ENCODE data around the gene TNFRSF14. TPM values are rescaled to one million over a fixed set of nuclear protein-coding genes. Genes with fewer than 3 reads are reported as not detected.

Gene TNFRSF14
- total RNA-seq, 3 donors from 2014 or later (not counting 1 experiment from before 2014, with no cell fraction given), result 228 to 266 (median 262) TPM

DNA sequence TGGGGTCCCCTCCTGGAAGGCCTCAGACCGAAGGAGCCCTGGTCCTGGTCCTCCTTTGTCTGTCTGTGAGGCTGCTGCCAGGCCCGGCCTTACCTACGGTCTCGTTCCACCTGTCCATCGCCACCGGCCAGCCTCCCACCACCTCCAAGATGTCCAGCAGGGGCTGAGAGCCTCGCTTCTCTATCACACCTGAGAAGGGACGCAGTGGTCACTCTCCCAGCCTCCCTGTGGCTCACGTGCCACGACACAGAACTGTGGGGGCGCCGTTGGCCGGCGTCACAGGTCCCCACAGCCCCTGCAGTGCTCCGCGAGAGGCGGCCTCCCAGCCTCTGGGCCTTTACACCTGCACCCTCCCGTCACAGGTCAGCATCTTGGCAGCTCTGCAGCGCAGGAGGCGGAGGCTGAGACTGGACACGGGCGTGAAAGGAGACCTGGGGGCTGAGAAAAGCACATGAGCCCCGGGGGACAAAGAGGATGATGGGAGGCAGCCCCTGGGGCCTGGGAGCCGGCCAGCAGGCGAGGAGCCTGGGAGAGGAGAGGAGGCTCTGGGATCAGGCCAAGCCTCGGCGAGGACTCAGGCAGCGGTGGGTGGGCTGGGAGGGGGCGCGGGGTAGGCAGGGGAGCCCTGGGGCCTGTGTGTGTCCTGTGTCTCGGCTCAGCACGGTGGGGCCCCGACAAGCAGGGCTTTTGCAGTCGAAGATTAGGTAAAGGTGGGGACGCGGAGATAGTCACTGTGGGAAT, 50.9 kb downstream of the TNFRSF14 start:
- TF ChIP-seq, protein P1, sequence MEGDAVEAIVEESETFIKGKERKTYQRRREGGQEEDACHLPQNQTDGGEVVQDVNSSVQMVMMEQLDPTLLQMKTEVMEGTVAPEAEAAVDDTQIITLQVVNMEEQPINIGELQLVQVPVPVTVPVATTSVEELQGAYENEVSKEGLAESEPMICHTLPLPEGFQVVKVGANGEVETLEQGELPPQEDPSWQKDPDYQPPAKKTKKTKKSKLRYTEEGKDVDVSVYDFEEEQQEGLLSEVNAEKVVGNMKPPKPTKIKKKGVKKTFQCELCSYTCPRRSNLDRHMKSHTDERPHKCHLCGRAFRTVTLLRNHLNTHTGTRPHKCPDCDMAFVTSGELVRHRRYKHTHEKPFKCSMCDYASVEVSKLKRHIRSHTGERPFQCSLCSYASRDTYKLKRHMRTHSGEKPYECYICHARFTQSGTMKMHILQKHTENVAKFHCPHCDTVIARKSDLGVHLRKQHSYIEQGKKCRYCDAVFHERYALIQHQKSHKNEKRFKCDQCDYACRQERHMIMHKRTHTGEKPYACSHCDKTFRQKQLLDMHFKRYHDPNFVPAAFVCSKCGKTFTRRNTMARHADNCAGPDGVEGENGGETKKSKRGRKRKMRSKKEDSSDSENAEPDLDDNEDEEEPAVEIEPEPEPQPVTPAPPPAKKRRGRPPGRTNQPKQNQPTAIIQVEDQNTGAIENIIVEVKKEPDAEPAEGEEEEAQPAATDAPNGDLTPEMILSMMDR (IDR thresholded peaks at IDR 0.05), result no peak
- peaks cover 7 to 8% of the 10 kb centered on the region in 2 donors for H3K27me3 Mint-ChIP-seq (ENCODE audit: low read depth in 2 of 2)
- H3K27ac Mint-ChIP-seq, result no peak overlapping the region
- Histone ChIP-seq H3K36me3 (ENCODE audit: control insufficient read depth, insufficient read depth, low read length) (no peaks in the 10 kb centered on the region), H3K4me3 (ENCODE audit: low read length) (no peak overlapping the region), H3K27ac (ENCODE audit: low read length) (no peak overlapping the region), H3K27me3 (ENCODE audit: control insufficient read depth, insufficient read depth, low read length) (no peaks in the 10 kb centered on the region), H3K9me3 (ENCODE audit: control insufficient read depth, insufficient read depth, low read length) (no peaks in the 10 kb centered on the region), H3K4me1 (ENCODE audit: control insufficient read depth, insufficient read depth, low read length) (no peaks in the 10 kb centered on the region)
- no peak overlapping the region for H3K4me3 Mint-ChIP-seq
- H3K4me1 Mint-ChIP-seq, result no peaks in the 10 kb centered on the region
- H3K9me3 Mint-ChIP-seq, result no peaks in the 10 kb centered on the region
- 92% methylated on average over 36 of the region's 36 CpGs for WGBS (ENCODE audit: insufficient coverage)
- intact Hi-C loops (cut with micrococcal nuclease), result no loop called here
- no peaks in the 10 kb centered on the region for H3K36me3 Mint-ChIP-seq
- no peak for DNase-seq
- ATAC-seq, result no peak

DNA sequence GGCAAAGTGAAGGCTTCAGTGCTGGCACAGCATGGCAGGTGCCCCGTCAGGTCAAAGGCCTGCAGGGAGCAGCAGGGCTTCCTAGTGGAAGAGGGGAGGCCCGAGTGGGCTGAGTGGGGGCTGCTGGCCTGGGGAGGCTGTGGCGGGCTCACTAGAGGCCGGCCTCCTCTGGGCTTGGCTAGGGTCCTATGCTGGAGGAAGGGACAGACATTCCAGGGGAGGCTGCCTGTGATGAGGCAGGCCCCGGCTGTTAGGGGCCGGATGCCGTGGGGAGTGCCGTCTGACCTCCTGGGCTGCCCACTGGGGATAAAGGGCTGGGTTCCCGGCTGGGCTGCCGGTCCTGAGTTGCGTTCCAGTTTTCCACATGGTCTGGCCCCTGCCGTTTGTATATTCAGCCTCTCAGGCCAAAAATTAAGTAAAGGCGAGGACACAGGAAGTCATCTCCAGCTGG, 51.5 kb downstream of the TNFRSF14 start:
- no peaks in the 10 kb centered on the region for H3K27me3 ChIP-seq (ENCODE audit: control insufficient read depth, insufficient read depth, low read length)
- no peaks in the 10 kb centered on the region for H3K4me1 Mint-ChIP-seq
- H3K27me3 Mint-ChIP-seq (ENCODE audit: low read depth in 2 of 2), result peaks cover 2% of the 10 kb centered on the region in 2 donors
- H3K27ac Mint-ChIP-seq, result no peak overlapping the region
- H3K36me3 ChIP-seq (ENCODE audit: control insufficient read depth, insufficient read depth, low read length), result no peaks in the 10 kb centered on the region
- no peak overlapping the region for H3K27ac ChIP-seq (ENCODE audit: low read length)
- no peak for ATAC-seq
- no peaks in the 10 kb centered on the region for H3K9me3 Mint-ChIP-seq
- intact Hi-C loops (cut with micrococcal nuclease), result no loop called here
- no peak overlapping the region for H3K4me3 ChIP-seq (ENCODE audit: low read length)
- no peak overlapping the region for H3K4me3 Mint-ChIP-seq
- H3K4me1 ChIP-seq (ENCODE audit: control insufficient read depth, insufficient read depth, low read length), result no peaks in the 10 kb centered on the region
- no peaks in the 10 kb centered on the region for H3K9me3 ChIP-seq (ENCODE audit: control insufficient read depth, insufficient read depth, low read length)
- DNase-seq, result no peak
- WGBS (ENCODE audit: insufficient coverage), result 88% methylated on average over 13 of the region's 13 CpGs
- H3K36me3 Mint-ChIP-seq, result no peaks in the 10 kb centered on the region
- TF ChIP-seq, protein P1 (IDR thresholded peaks at IDR 0.05), result no peak

DNA sequence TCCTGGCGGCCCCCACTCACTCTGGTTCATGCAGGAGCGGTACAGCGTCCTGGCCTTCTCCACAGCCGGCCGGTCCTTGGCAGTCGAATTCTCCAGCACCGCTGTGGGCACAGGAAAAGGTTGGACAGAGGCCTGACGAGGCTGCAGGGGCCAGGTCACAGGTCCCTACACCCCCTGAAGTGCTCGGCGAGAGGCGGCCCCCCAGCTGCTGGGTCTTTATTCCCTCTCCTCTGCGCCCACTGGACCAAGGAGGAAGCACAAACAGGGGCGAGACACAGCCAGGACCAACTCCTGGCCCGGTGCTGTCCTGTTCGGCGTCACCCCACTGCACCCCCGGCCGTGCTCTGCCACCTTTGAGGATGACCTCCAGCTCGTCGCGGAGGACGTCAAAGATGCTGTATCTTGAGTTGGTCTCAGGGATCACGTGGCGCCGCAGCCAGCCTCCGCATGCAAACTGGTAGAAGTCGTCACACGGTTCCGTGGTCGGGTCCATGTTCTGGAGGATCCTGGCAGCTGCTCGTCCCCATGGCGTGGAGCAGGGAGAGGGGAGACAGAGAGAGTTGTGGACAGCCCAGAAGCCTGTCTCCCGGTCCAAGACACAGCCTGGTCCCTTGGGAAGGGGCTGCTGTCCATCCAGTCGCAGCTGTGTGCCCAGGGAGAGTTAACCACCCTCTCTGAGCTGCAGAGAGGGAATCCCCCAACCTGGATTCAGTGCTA, 53.3 kb downstream of the TNFRSF14 start:
- peaks cover 3 to 4% of the 10 kb centered on the region in 2 donors for H3K9me3 Mint-ChIP-seq
- 89% methylated on average over 34 of the region's 34 CpGs for WGBS (ENCODE audit: insufficient coverage)
- H3K4me1 ChIP-seq (ENCODE audit: control insufficient read depth, insufficient read depth, low read length), result no peaks in the 10 kb centered on the region
- H3K27ac Mint-ChIP-seq, result no peak overlapping the region
- TF ChIP-seq, protein P1 (IDR thresholded peaks at IDR 0.05), result no peak
- intact Hi-C loops (cut with micrococcal nuclease), result no loop called here
- H3K27me3 ChIP-seq (ENCODE audit: control insufficient read depth, insufficient read depth, low read length), result peaks cover 3% of the 10 kb centered on the region
- H3K36me3 ChIP-seq (ENCODE audit: control insufficient read depth, insufficient read depth, low read length), result no peaks in the 10 kb centered on the region
- H3K36me3 Mint-ChIP-seq, result peaks cover 8% of the 10 kb centered on the region
- no peak overlapping the region for H3K4me3 Mint-ChIP-seq
- no peak overlapping the region for H3K4me3 ChIP-seq (ENCODE audit: low read length)
- ATAC-seq (no peak), DNase-seq (no peak)
- no peak overlapping the region for H3K27ac ChIP-seq (ENCODE audit: low read length)
- H3K27me3 Mint-ChIP-seq (ENCODE audit: low read depth in 2 of 2), result peaks cover 5 to 6% of the 10 kb centered on the region in 2 donors
- no peaks in the 10 kb centered on the region for H3K4me1 Mint-ChIP-seq
- no peaks in the 10 kb centered on the region for H3K9me3 ChIP-seq (ENCODE audit: control insufficient read depth, insufficient read depth, low read length)
